Tibial artery (tissue), 4 donors: ENCODE data around the gene DNAJC18.

ENCODE experiments used
- DNase-seq, 2 donors: peaks; one replicate each; pipeline ENCODE4 v3.0.0-alpha.2; 2019
- H3K27ac ChIP-seq, 2 donors: fragments of 200-600 bp; sonication (generic) in 1 of 2; 1 replicate in 1 of 2; 2 replicates in 1 of 2; pipeline ENCODE4 v1.5.1; 2018 to 2019; ENCODE audit warnings: mild to moderate bottlenecking in 1 of 2
- H3K27me3 ChIP-seq, 2 donors: fragments of 200-600 bp; sonication (generic) in 1 of 2; one replicate each; pipeline versions ENCODE4 v1.5.1 to v1.6.0; 2016 to 2019
- H3K36me3 ChIP-seq, 3 donors: fragments of 200-600 bp; sonication (generic) in 2 of 3; one replicate each; pipeline ENCODE4 v1.5.1; 2016 to 2019; ENCODE audit warnings: mild to moderate bottlenecking in 2 of 3
- H3K4me1 ChIP-seq, 4 donors: fragments of 200-600 bp; sonication (generic) in 2 of 4; 1 replicate in 3 of 4; 2 replicates in 1 of 4; pipeline ENCODE4 v1.5.1; 2016 to 2019
- H3K4me3 ChIP-seq, 2 donors: fragments of 200-600 bp; sonication (generic) in 1 of 2; 1 replicate in 1 of 2; 2 replicates in 1 of 2; pipeline ENCODE4 v1.5.1; 2018 to 2019; ENCODE audit warnings: mild to moderate bottlenecking in 2 of 2
- H3K9me3 ChIP-seq, 3 donors: fragments of 200-600 bp; sonication (generic) in 1 of 3; one replicate each; pipeline ENCODE4 v1.5.1; 2016 to 2019
- intact Hi-C: fragments of 100-400 bp; cut with DNase I; formaldehyde crosslinking; loops from one replicate; pipeline ENCODE4 v1.15.0; 2023; ENCODE audit warnings: low total_unique reads
- TF ChIP-seq, protein P1 (sequence below), 2 experiments: fragments of 200-600 bp in 1 of 2; fragments of 450-650 bp in 1 of 2; IDR thresholded peaks; one replicate each; pipeline ENCODE4 v1.5.1; 2017 to 2019; ENCODE audit warnings: antibody characterized with exemption in 2 of 2, mild to moderate bottlenecking in 1 of 2, moderate library complexity in 1 of 2

Gene DNAJC18

DNA sequence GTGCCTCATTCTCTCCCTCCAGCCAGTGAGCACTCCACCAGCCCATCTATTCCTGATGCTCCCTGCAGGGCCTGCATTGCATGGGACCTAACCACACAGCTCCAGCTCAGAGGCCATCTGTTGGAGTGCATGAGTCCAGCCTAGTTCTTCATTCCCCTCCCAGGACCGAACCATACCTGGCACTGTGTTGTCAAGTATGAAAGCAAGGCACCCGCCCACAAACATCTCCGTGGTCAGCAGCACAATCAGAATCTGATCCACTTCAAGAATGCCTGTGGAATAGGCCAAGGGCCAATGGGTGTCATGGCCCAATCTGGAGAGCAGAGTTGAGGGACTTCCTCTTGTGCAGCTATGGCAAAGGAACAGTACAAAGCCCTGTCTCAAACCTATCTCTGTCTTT lies 62.1 kb downstream of the DNAJC18 start:
- H3K27ac ChIP-seq, result no peak overlapping the region
- intact Hi-C loops, result no loop called here
- H3K36me3 ChIP-seq, result peaks cover 7 to 31% (median 11%) of the 10 kb centered on the region in 3 donors
- TF ChIP-seq, protein P1, sequence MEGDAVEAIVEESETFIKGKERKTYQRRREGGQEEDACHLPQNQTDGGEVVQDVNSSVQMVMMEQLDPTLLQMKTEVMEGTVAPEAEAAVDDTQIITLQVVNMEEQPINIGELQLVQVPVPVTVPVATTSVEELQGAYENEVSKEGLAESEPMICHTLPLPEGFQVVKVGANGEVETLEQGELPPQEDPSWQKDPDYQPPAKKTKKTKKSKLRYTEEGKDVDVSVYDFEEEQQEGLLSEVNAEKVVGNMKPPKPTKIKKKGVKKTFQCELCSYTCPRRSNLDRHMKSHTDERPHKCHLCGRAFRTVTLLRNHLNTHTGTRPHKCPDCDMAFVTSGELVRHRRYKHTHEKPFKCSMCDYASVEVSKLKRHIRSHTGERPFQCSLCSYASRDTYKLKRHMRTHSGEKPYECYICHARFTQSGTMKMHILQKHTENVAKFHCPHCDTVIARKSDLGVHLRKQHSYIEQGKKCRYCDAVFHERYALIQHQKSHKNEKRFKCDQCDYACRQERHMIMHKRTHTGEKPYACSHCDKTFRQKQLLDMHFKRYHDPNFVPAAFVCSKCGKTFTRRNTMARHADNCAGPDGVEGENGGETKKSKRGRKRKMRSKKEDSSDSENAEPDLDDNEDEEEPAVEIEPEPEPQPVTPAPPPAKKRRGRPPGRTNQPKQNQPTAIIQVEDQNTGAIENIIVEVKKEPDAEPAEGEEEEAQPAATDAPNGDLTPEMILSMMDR (IDR thresholded peaks at IDR 0.05), result no peak
- no peak overlapping the region for H3K4me3 ChIP-seq
- peaks cover 0 to 9% (median 2%) of the 10 kb centered on the region in 4 donors for H3K4me1 ChIP-seq
- DNase-seq, result no peak
- H3K9me3 ChIP-seq, result no peaks in the 10 kb centered on the region
- H3K27me3 ChIP-seq, result no peaks in the 10 kb centered on the region

DNA sequence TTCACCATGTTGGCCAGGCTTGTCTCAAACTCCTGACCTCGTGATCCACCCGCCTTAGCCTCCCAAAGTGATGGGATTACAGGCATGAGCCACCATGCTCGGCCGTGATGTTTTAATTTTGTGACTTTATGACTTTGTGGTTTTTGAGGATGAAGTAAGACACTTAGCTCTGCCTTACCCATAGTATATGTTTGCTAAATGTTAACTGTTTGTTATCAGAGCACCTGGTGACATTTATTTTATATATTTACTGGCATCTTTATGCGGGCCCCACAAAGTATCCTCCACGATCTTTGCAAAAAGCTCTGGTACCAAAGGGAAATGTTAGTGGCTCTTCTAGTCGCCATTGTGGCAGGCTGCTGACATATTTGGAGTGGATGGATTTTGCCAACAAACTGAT lies 63.0 kb downstream of the DNAJC18 start:
- peaks cover 0 to 9% (median 2%) of the 10 kb centered on the region in 4 donors for H3K4me1 ChIP-seq
- TF ChIP-seq, protein P1 (IDR thresholded peaks at IDR 0.05), result no peak
- no peak overlapping the region for H3K4me3 ChIP-seq
- H3K9me3 ChIP-seq, result no peaks in the 10 kb centered on the region
- H3K36me3 ChIP-seq, result peaks cover 15 to 40% (median 19%) of the 10 kb centered on the region in 3 donors
- H3K27ac ChIP-seq, result no peak overlapping the region
- no peaks in the 10 kb centered on the region for H3K27me3 ChIP-seq
- no peak for DNase-seq
- intact Hi-C loops, result no loop called here

DNA sequence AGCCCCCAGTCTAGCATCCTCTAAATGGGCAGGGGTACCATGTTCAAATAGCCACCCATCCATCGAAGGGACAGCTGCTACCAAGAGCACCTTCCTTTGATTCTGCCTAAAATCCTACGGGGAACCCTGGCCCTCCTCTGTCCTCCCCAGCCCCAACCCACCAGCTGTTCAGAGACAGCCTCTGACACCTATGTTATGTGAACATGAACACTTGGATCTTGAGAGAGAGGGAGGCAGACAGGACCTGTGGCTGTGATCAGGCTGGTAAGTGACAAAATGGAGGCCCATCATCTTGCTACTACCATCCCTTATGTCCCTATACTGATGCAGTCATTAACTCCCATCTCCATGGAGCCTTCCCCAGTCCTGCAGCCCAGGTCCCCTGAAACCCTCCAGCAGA lies 64.4 kb downstream of the DNAJC18 start:
- Histone ChIP-seq H3K4me1 (peaks cover 0 to 9% (median 2%) of the 10 kb centered on the region in 4 donors), H3K9me3 (no peaks in the 10 kb centered on the region), H3K27ac (no peak overlapping the region), H3K36me3 (peaks cover 21 to 54% (median 26%) of the 10 kb centered on the region in 3 donors), H3K4me3 (no peak overlapping the region), H3K27me3 (no peaks in the 10 kb centered on the region)
- DNase-seq, result no peak
- intact Hi-C loops, result no loop called here
- TF ChIP-seq, protein P1 (IDR thresholded peaks at IDR 0.05), result no peak

DNA sequence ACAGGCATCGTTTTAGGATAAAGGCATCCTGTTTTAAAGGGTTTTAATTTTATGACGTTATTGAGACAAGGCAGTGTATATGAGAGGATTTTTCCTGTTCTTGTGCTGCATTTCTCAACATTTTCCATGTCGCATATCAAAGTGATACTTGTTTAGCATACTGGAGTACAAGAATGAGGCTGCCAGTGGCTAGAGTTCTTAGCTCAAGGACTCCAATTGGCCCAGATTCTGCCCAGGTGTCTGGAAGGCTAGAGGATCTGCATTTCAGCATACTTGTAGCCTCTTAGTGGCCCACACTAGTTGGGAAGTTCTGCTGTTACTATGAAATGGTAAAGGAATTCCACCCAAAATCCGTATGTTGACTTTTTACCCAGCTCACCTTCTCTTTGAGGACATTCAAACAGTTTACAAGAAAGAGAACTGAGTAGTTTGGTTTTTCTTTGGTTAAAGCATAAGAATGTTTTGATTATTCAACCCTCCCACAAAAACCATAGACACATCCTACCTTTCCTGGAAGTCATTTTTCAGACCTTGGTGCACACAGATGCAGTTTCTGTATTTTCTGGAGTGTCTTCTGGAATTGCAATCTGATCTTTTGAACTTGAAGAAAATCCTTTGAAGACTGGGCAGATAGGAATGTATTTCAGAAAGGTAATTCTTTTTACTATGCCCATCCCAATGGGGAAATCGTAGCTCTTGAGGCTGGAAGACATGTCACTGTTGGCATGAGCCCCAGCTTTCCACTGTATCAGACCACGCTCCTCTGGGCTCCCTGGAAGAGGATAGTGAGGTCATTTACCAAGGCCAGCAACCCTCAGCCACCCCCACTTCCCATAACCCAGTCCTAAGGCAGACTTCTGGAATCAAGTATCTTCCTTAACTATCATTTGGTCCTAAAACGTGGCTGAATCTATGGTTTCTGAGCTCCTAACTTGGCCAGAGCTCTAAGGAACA lies 67.6 kb downstream of the DNAJC18 start:
- H3K4me3 ChIP-seq, result no peak overlapping the region
- no peak overlapping the region for H3K27ac ChIP-seq
- no peaks in the 10 kb centered on the region for H3K9me3 ChIP-seq
- H3K36me3 ChIP-seq, result peaks cover 52 to 78% (median 58%) of the 10 kb centered on the region in 3 donors
- peaks cover 0 to 9% (median 2%) of the 10 kb centered on the region in 4 donors for H3K4me1 ChIP-seq
- TF ChIP-seq, protein P1 (IDR thresholded peaks at IDR 0.05), result no peak
- intact Hi-C loops, result no loop called here
- H3K27me3 ChIP-seq, result no peaks in the 10 kb centered on the region
- no peak for DNase-seq

DNA sequence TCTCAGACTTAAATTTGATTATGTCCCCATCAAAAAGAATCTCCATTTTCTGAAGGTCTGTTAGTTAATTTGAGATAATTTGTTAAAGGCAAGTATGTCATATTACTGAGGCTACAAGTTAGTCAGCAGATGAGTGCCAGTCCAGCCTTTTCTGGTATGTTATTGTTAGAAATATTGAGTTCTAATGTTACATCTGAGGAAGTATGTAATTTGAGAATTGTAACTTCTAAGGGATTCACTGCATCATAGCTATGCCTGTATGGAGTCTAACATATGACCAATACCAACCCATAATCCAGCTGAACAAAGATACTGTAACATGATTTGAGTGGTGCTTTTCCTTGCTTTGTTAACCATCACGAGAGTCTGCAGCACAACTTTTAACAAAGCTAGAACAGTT lies 70.1 kb downstream of the DNAJC18 start:
- TF ChIP-seq, protein P1 (IDR thresholded peaks at IDR 0.05), result no peak
- Histone ChIP-seq H3K4me3 (no peak overlapping the region), H3K27ac (no peak overlapping the region), H3K36me3 (peaks cover 78 to 91% (median 82%) of the 10 kb centered on the region in 3 donors), H3K9me3 (no peaks in the 10 kb centered on the region), H3K4me1 (peaks cover 0 to 9% (median 2%) of the 10 kb centered on the region in 4 donors), H3K27me3 (no peaks in the 10 kb centered on the region)
- DNase-seq, result no peak
- intact Hi-C loops, result no loop called here
